SK-N-SH treated with all-trans-retinoic acid at 6 μM for 48 hours (cell line): ENCODE data around the gene CERK.

Experiments
- ATAC-seq: fragments of 200-7000 bp; cut with Tn5 transposase; 3 replicates; pipeline ENCODE4 v1.9.1; 2020; ENCODE audit warnings: mild to moderate bottlenecking, moderate library complexity
- ARNTL ChIP-seq: fragments of 450-650 bp; formaldehyde crosslinking; IDR thresholded peaks from 2 replicates; pipeline ENCODE4 v1.5.0; 2020; ENCODE audit warnings: low read depth, mild to moderate bottlenecking, moderate library complexity, borderline replicate concordance
- BACH2 ChIP-seq: fragments of 250-450 bp; sonication (Bioruptor Pico); IDR thresholded peaks from 2 replicates; pipeline ENCODE4 v1.9.0; 2021; ENCODE audit warnings: mild to moderate bottlenecking, borderline replicate concordance
- CREB5 ChIP-seq: fragments of 250-450 bp; sonication (Bioruptor Pico); IDR thresholded peaks from 2 replicates; pipeline ENCODE4 v1.5.1; 2020; ENCODE audit warnings: low read depth, mild to moderate bottlenecking, moderate library complexity
- CSDC2 ChIP-seq: fragments of 250-450 bp; sonication (Bioruptor Pico); IDR thresholded peaks from 2 replicates; pipeline ENCODE4 v1.5.0; 2020; ENCODE audit warnings: mild to moderate bottlenecking, moderate library complexity
- ESRRG ChIP-seq: fragments of 250-450 bp; sonication (Bioruptor Pico); IDR thresholded peaks from 2 replicates; pipeline ENCODE4 v1.6.1; 2021; ENCODE audit warnings: mild to moderate bottlenecking
- GLIS3 ChIP-seq: fragments of 250-450 bp; sonication (Bioruptor Pico); IDR thresholded peaks from 2 replicates; pipeline ENCODE4 v1.5.0; 2020; ENCODE audit warnings: mild to moderate bottlenecking, moderate library complexity
- ISL1 ChIP-seq: fragments of 250-450 bp; sonication (Bioruptor Pico); IDR thresholded peaks from 2 replicates; pipeline ENCODE4 v2.1.2; 2022; ENCODE audit warnings: mild to moderate bottlenecking, moderate library complexity
- OSR1 ChIP-seq: fragments of 250-450 bp; sonication (Bioruptor Pico); IDR thresholded peaks from 2 replicates; pipeline ENCODE4 v1.8.0; 2022; ENCODE audit warnings: moderate library complexity, mild to moderate bottlenecking, inconsistent platforms
- PATZ1 ChIP-seq: fragments of 250-450 bp; sonication (Bioruptor Pico); IDR thresholded peaks from 2 replicates; pipeline ENCODE4 v1.8.0; 2020; ENCODE audit warnings: mild to moderate bottlenecking, moderate library complexity, borderline replicate concordance
- POU6F1 ChIP-seq: fragments of 250-450 bp; sonication (Bioruptor Pico); IDR thresholded peaks from 2 replicates; pipeline ENCODE4 v1.8.0; 2021; ENCODE audit warnings: low read depth, mild to moderate bottlenecking, moderate library complexity, borderline replicate concordance
- PPARA ChIP-seq: fragments of 250-450 bp; sonication (Bioruptor Pico); IDR thresholded peaks from 2 replicates; pipeline ENCODE4 v1.5.0; 2020; ENCODE audit warnings: mild to moderate bottlenecking, borderline replicate concordance
- SNAI2 ChIP-seq: fragments of 250-450 bp; sonication (Bioruptor Pico); IDR thresholded peaks from 2 replicates; pipeline ENCODE4 v1.5.0; 2020; ENCODE audit warnings: mild to moderate bottlenecking, moderate library complexity
- TCF4 ChIP-seq: fragments of 250-450 bp; sonication (Bioruptor Pico); IDR thresholded peaks from 2 replicates; pipeline ENCODE4 v1.8.0; 2021; ENCODE audit warnings: mild to moderate bottlenecking, moderate library complexity, borderline replicate concordance
- TOX ChIP-seq: fragments of 250-450 bp; sonication (Bioruptor Pico); IDR thresholded peaks from 2 replicates; pipeline ENCODE4 v1.8.0; 2021; ENCODE audit warnings: mild to moderate bottlenecking, moderate library complexity, borderline replicate concordance
- ZC3H10 ChIP-seq: fragments of 250-450 bp; sonication (Bioruptor Pico); IDR thresholded peaks from 2 replicates; pipeline ENCODE4 v1.5.1; 2021; ENCODE audit warnings: mild to moderate bottlenecking, moderate library complexity
- ZFP3 ChIP-seq: fragments of 250-450 bp; sonication (Bioruptor Pico); IDR thresholded peaks from 2 replicates; pipeline ENCODE4 v1.5.0; 2020; ENCODE audit warnings: mild to moderate bottlenecking, moderate library complexity
- ZFP30 ChIP-seq: fragments of 450-650 bp; formaldehyde crosslinking; IDR thresholded peaks from 2 replicates; pipeline ENCODE4 v1.5.0; 2022; ENCODE audit warnings: mild to moderate bottlenecking, moderate library complexity
- ZNF70 ChIP-seq: fragments of 450-650 bp; formaldehyde crosslinking; IDR thresholded peaks from 2 replicates; pipeline ENCODE4 v1.5.0; 2020; ENCODE audit warnings: mild to moderate bottlenecking, moderate library complexity
- TF ChIP-seq, protein P1 (sequence below): fragments of 250-450 bp; sonication (Bioruptor Pico); IDR thresholded peaks from 2 replicates; pipeline ENCODE4 v1.5.1; 2021; ENCODE audit warnings: mild to moderate bottlenecking, moderate library complexity

CERK gene

DNA sequence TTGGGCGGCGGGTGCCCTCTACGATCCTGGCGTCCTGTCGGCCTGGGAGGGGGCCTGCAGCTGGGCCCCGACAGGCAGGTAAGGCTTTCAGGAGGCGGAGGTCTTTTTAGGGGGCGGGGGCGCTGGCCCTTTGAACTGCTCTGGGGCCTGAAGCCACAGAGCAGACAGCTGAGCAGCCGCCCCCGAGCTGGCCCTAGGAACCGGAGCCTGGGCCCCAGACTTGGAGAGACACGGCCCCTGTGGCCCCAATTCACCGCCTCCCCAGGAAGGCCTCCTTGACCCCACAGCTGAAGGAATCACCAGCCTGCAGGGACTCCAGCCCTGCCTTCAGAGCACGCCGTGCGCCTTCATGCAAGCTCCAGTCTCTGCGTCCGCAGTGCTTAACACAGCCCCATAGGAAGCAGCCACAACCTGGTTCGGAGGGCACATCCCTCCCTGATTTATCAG is 618 bp upstream of the CERK start:
- no peak for TF ChIP-seq ZNF70 (CRISPR knock-in tag)
- no peak for TF ChIP-seq TOX (CRISPR knock-in tag)
- no peak for TF ChIP-seq ESRRG (CRISPR knock-in tag)
- no peak for TF ChIP-seq SNAI2 (CRISPR knock-in tag)
- TF ChIP-seq GLIS3, result no peak
- TF ChIP-seq TCF4 (CRISPR knock-in tag), result no peak
- no peak for TF ChIP-seq ZC3H10
- TF ChIP-seq CSDC2 (CRISPR knock-in tag), result no peak
- ATAC-seq, result peak; percentile 12

DNA sequence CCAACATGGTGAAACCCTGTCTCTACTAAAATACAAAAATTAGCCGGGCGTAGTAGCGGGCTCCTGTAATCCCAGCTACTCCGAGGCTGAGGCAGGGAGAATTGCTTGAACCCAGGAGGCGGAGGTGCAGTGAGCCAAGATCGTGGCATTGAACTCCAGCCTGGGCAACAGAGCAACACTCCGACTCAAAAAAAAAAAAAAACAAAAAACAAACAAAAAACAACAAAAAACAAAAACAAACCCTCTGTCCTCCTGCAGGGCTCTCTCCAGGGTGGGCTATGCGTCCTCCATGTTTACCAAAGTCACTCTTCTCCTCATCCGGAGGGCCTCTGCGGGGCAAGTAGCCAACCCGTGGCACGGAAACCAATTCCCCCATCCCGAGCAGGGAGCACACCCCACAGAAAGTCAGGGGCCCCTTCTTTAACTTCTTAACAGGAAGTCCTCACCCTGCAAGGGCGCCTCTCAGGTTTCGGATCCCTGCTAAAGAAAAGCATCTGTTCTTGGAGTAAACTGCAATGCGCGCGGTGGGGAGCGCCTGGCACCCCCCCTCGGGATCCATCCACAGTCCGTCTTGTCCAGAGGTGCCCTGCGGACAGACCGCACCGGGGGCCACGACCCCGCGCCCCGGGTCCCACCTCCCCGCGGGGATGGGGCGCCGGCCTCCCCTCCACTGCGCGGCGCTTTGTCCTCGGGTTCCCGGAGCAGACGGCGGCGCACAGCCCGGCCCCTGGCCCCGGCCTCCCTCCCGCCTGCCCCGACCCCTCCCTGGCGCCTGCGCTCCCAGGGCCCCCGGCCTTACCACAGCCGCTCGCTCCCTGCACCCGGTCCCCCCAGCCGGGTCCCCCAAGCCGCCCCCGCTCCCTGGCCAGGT is 712 bp downstream of the CERK start:
- TF ChIP-seq ZNF70 (CRISPR knock-in tag), result no peak
- TF ChIP-seq BACH2 (CRISPR knock-in tag), result no peak
- TF ChIP-seq ARNTL (CRISPR knock-in tag), result no peak
- no peak for TF ChIP-seq ISL1 (CRISPR knock-in tag)
- TF ChIP-seq PATZ1, result no peak
- TF ChIP-seq CREB5 (CRISPR knock-in tag), result no peak
- no peak for TF ChIP-seq ZFP3 (CRISPR knock-in tag)
- TF ChIP-seq ZFP30 (CRISPR knock-in tag), result no peak
- no peak for TF ChIP-seq TCF4 (CRISPR knock-in tag)
- TF ChIP-seq GLIS3, result no peak
- no peak for TF ChIP-seq ZC3H10
- TF ChIP-seq SNAI2 (CRISPR knock-in tag), result no peak
- TF ChIP-seq, all 23 proteins: peak for 0
- peak; percentile 15; the same call in 2 of the 3 replicates for ATAC-seq

DNA sequence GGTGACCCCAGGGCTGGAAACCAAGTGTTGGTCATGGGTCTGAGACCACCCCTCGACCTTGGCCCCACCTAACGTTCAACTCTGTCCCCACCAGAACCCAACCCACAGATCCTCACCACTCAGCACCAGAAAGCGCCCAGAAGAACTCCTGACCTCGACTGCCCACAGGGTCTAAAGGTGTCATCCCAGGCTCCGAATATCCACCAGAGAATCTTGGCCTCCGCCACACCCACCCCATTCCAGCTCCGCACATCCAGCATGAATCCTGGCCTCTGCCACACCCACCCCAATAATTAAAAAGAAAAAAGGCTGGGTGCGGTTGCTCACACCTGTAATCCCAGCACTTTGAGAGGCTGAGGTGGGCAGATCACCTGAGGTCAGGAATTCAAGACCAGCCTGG is 1.3 kb downstream of the CERK start:
- no peak for ATAC-seq
- no peak for TF ChIP-seq GLIS3
- TF ChIP-seq, protein P1, sequence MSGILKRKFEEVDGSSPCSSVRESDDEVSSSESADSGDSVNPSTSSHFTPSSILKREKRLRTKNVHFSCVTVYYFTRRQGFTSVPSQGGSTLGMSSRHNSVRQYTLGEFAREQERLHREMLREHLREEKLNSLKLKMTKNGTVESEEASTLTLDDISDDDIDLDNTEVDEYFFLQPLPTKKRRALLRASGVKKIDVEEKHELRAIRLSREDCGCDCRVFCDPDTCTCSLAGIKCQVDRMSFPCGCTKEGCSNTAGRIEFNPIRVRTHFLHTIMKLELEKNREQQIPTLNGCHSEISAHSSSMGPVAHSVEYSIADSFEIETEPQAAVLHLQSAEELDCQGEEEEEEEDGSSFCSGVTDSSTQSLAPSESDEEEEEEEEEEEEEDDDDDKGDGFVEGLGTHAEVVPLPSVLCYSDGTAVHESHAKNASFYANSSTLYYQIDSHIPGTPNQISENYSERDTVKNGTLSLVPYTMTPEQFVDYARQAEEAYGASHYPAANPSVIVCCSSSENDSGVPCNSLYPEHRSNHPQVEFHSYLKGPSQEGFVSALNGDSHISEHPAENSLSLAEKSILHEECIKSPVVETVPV, result no peak
- TF ChIP-seq ESRRG (CRISPR knock-in tag), result no peak
- no peak for TF ChIP-seq TOX (CRISPR knock-in tag)
- no peak for TF ChIP-seq POU6F1 (CRISPR knock-in tag)
- no peak for TF ChIP-seq PPARA (CRISPR knock-in tag)
- no peak for TF ChIP-seq BACH2 (CRISPR knock-in tag)
- no peak for TF ChIP-seq PATZ1
- no peak for TF ChIP-seq ZC3H10
- no peak for TF ChIP-seq OSR1 (CRISPR knock-in tag)
- TF ChIP-seq ZNF70 (CRISPR knock-in tag), result no peak
